ENCODE results near the gene SNX33.

Gene SNX33

GRCh38 chr15:75640483-75641178 is 7.1 kb upstream of the SNX33 start:
- H3K27ac Mint-ChIP-seq: peak overlapping the region; percentile 92 to 94 (median 93)
- TF ChIP-seq CTCF (IDR thresholded peaks at IDR 0.05; ENCODE audit: unreplicated experiment in 3 of 3): peak in 1 of 3 experiments; percentile 15
- no peaks in the 10 kb centered on the region for H3K9me3 Mint-ChIP-seq
- no peaks in the 10 kb centered on the region for H3K36me3 Mint-ChIP-seq (ENCODE audit: low read depth)
- H3K4me1 Mint-ChIP-seq: peaks cover 20% of the 10 kb centered on the region
- no peaks in the 10 kb centered on the region for H3K27me3 Mint-ChIP-seq (ENCODE audit: low read depth)
- H3K4me3 Mint-ChIP-seq: peak overlapping the region; percentile 86 to 95 (median 92)

GRCh38 chr15:75641179-75641503 is 6.6 kb upstream of the SNX33 start:
- peaks cover 20% of the 10 kb centered on the region for H3K4me1 Mint-ChIP-seq
- H3K27me3 Mint-ChIP-seq (ENCODE audit: low read depth): peaks cover 2% of the 10 kb centered on the region
- no peaks in the 10 kb centered on the region for H3K36me3 Mint-ChIP-seq (ENCODE audit: low read depth)
- peak overlapping the region; percentile 86 to 95 (median 92) for H3K4me3 Mint-ChIP-seq
- peak overlapping the region; percentile 92 to 94 (median 93) for H3K27ac Mint-ChIP-seq
- no peak for TF ChIP-seq CTCF (IDR thresholded peaks at IDR 0.05; ENCODE audit: unreplicated experiment in 3 of 3)
- H3K9me3 Mint-ChIP-seq: no peaks in the 10 kb centered on the region

- Mint-ChIP-seq H3K4me3 (no peak overlapping the region), H3K27ac (no peak overlapping the region), H3K9me3 (no peaks in the 10 kb centered on the region), H3K4me1 (peaks cover 22% of the 10 kb centered on the region), H3K36me3 (ENCODE audit: low read depth) (no peaks in the 10 kb centered on the region), H3K27me3 (ENCODE audit: low read depth) (peaks cover 6% of the 10 kb centered on the region)
- TF ChIP-seq CTCF (IDR thresholded peaks at IDR 0.05; ENCODE audit: unreplicated experiment in 3 of 3): no peak
Observed at GRCh38 chr15:75641603-75642002, 6.1 kb upstream of the SNX33 start.

- Mint-ChIP-seq H3K9me3 (no peaks in the 10 kb centered on the region), H3K27ac (peak overlapping the region in 1 of 3 experiments; percentile 47), H3K4me1 (peaks cover 17% of the 10 kb centered on the region), H3K27me3 (ENCODE audit: low read depth) (peaks cover 6% of the 10 kb centered on the region), H3K4me3 (peak overlapping the region; percentile 32 to 63 (median 59)), H3K36me3 (ENCODE audit: low read depth) (no peaks in the 10 kb centered on the region)
- TF ChIP-seq CTCF (IDR thresholded peaks at IDR 0.05; ENCODE audit: unreplicated experiment in 3 of 3): no peak
Observed at GRCh38 chr15:75644376-75644775, 3.3 kb upstream of the SNX33 start.

GRCh38 chr15:75646112-75646943 is 1.4 kb upstream of the SNX33 start:
- H3K27ac Mint-ChIP-seq: peak overlapping the region; percentile 67 to 79 (median 72)
- H3K4me3 Mint-ChIP-seq: peak overlapping the region; percentile 93 to 96 (median 93)
- H3K36me3 Mint-ChIP-seq (ENCODE audit: low read depth): peaks cover 18% of the 10 kb centered on the region
- peaks cover 6% of the 10 kb centered on the region for H3K27me3 Mint-ChIP-seq (ENCODE audit: low read depth)
- no peak for TF ChIP-seq CTCF (IDR thresholded peaks at IDR 0.05; ENCODE audit: unreplicated experiment in 3 of 3)
- no peaks in the 10 kb centered on the region for H3K9me3 Mint-ChIP-seq
- peaks cover 37% of the 10 kb centered on the region for H3K4me1 Mint-ChIP-seq

Data from nephron (organoid).